ENCODE data around the gene RIMBP2.

The RIMBP2 gene

DNA sequence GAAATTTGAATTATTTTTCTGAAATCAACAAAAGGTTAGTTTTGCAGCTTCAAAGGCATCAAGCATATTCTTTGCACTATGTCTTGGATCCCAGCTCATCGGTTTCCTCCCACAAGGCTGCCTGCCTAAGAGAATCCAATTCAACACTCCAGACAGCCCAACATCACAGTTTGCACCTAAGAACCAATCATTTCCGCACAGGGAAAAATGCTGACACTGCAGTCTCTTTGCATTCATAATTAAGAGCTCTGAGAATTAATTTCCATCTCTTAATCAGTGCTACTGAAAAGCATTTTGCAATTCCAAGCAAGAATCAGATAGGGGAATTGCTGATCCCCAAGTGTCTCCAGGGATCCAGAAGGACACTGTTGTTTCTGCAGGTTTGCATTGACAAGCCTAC, 202.5 kb downstream of the RIMBP2 start:
- Histone ChIP-seq H3K4me3 (ENCODE audit: low read depth, low read length) (no peak overlapping the region), H3K9me3 (ENCODE audit: control insufficient read depth, insufficient read depth, low read depth, low read length) (no peaks in the 10 kb centered on the region), H3K27ac (ENCODE audit: extremely low read depth, low read depth, low read length) (no peak overlapping the region), H3K36me3 (ENCODE audit: control insufficient read depth in 2 of 2, insufficient read depth in 1 of 2, low read length in 2 of 2) (no peaks in the 10 kb centered on the region), H3K4me1 (ENCODE audit: control insufficient read depth, insufficient read depth, low read length) (no peaks in the 10 kb centered on the region)
- TF ChIP-seq ZBTB10 (tag by site-specific recombination; IDR thresholded peaks at IDR 0.05) (no peak), MZF1 (tag by site-specific recombination; IDR thresholded peaks at IDR 0.05; ENCODE audit: borderline replicate concordance) (no peak)
- CTCF ChIA-PET = interaction anchor here (0.6 to 0.7 kb wide), 2 partner anchors 410 to 619 kb away, joined by 3 read pairs; no protein-coding TSS in a partner anchor
- POLR2A ChIA-PET = no interaction called here

DNA sequence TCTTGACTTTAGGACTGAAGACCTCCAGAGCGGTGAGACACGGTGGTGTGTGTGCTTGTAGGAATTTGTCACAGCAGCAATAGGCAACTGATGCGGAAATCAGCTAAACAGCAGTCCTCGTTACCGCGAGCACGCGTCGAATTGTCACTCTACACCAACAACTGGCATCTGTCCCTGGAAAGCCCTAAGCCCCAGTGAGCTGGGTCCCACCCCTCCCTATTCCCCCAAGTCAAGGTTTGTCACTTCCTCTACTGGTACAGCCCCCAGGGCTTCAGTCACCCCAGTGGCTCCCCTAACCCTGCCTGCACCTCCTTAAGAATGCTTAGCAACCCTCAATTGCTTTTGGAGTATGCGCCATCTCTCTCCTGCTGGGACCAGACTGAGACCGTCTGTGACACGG, 204.8 kb downstream of the RIMBP2 start:
- ChIA-PET POLR2A (no interaction called here), CTCF (no interaction called here)
- no peaks in the 10 kb centered on the region for H3K4me1 ChIP-seq (ENCODE audit: control insufficient read depth, insufficient read depth, low read length)
- no peak overlapping the region for H3K4me3 ChIP-seq (ENCODE audit: low read depth, low read length)
- TF ChIP-seq ZNF830 (tag by site-specific recombination; IDR thresholded peaks at IDR 0.05; ENCODE audit: low read depth) (no peak), ZBTB1 (tag by site-specific recombination; IDR thresholded peaks at IDR 0.05) (no peak), ZNF792 (tag by site-specific recombination; IDR thresholded peaks at IDR 0.05) (no peak), ZBTB7A (tag by site-specific recombination; IDR thresholded peaks at IDR 0.05; ENCODE audit: low read depth) (no peak), ZNF366 (tag by site-specific recombination; conservative IDR thresholded peaks at IDR 0.05) (no peak), ZNF302 (tag by site-specific recombination; IDR thresholded peaks at IDR 0.05; ENCODE audit: low read depth) (no peak), ZNF157 (tag by site-specific recombination; IDR thresholded peaks at IDR 0.05) (no peak), ZNF404 (tag by site-specific recombination; IDR thresholded peaks at IDR 0.05) (no peak), ZNF777 (tag by site-specific recombination; IDR thresholded peaks at IDR 0.05; ENCODE audit: borderline replicate concordance) (no peak), ZBTB49 (tag by site-specific recombination; IDR thresholded peaks at IDR 0.05; ENCODE audit: low read depth) (no peak)
- H3K36me3 ChIP-seq (ENCODE audit: control insufficient read depth in 2 of 2, insufficient read depth in 1 of 2, low read length in 2 of 2) = no peaks in the 10 kb centered on the region
- H3K9me3 ChIP-seq (ENCODE audit: control insufficient read depth, insufficient read depth, low read depth, low read length) = no peaks in the 10 kb centered on the region
- no peak overlapping the region for H3K27ac ChIP-seq (ENCODE audit: extremely low read depth, low read depth, low read length)

DNA sequence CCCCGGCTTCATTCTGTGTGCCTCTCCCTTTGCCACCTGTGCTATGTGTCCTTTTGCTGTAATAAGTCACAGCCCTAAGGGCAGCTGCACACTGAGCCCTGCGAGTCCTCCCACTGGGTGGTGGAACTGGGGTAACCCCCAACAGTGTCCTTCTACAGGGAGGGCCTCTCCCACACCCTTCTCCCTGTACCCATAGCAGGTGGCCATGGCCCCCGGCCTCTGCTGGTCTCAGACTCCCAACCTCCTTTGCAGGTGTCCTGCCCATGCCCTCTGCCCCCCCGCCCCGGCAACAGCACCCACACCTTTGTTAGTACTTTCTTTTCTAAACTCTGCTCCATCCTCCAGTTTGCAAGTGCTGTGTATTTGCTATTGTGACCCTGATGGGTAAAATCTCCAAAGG, 206.6 kb downstream of the RIMBP2 start:
- ChIA-PET CTCF (no interaction called here), POLR2A (no interaction called here)
- no peaks in the 10 kb centered on the region for H3K9me3 ChIP-seq (ENCODE audit: control insufficient read depth, insufficient read depth, low read depth, low read length)
- H3K4me3 ChIP-seq (ENCODE audit: low read depth, low read length) = no peak overlapping the region
- no peaks in the 10 kb centered on the region for H3K36me3 ChIP-seq (ENCODE audit: control insufficient read depth in 2 of 2, insufficient read depth in 1 of 2, low read length in 2 of 2)
- no peaks in the 10 kb centered on the region for H3K4me1 ChIP-seq (ENCODE audit: control insufficient read depth, insufficient read depth, low read length)
- H3K27ac ChIP-seq (ENCODE audit: extremely low read depth, low read depth, low read length) = no peak overlapping the region
- TF ChIP-seq, protein P1, sequence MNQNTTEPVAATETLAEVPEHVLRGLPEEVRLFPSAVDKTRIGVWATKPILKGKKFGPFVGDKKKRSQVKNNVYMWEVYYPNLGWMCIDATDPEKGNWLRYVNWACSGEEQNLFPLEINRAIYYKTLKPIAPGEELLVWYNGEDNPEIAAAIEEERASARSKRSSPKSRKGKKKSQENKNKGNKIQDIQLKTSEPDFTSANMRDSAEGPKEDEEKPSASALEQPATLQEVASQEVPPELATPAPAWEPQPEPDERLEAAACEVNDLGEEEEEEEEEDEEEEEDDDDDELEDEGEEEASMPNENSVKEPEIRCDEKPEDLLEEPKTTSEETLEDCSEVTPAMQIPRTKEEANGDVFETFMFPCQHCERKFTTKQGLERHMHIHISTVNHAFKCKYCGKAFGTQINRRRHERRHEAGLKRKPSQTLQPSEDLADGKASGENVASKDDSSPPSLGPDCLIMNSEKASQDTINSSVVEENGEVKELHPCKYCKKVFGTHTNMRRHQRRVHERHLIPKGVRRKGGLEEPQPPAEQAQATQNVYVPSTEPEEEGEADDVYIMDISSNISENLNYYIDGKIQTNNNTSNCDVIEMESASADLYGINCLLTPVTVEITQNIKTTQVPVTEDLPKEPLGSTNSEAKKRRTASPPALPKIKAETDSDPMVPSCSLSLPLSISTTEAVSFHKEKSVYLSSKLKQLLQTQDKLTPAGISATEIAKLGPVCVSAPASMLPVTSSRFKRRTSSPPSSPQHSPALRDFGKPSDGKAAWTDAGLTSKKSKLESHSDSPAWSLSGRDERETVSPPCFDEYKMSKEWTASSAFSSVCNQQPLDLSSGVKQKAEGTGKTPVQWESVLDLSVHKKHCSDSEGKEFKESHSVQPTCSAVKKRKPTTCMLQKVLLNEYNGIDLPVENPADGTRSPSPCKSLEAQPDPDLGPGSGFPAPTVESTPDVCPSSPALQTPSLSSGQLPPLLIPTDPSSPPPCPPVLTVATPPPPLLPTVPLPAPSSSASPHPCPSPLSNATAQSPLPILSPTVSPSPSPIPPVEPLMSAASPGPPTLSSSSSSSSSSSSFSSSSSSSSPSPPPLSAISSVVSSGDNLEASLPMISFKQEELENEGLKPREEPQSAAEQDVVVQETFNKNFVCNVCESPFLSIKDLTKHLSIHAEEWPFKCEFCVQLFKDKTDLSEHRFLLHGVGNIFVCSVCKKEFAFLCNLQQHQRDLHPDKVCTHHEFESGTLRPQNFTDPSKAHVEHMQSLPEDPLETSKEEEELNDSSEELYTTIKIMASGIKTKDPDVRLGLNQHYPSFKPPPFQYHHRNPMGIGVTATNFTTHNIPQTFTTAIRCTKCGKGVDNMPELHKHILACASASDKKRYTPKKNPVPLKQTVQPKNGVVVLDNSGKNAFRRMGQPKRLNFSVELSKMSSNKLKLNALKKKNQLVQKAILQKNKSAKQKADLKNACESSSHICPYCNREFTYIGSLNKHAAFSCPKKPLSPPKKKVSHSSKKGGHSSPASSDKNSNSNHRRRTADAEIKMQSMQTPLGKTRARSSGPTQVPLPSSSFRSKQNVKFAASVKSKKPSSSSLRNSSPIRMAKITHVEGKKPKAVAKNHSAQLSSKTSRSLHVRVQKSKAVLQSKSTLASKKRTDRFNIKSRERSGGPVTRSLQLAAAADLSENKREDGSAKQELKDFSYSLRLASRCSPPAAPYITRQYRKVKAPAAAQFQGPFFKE (tag by site-specific recombination; IDR thresholded peaks at IDR 0.05; ENCODE audit: borderline replicate concordance) = no peak
- TF ChIP-seq ZNF585B (tag by site-specific recombination; IDR thresholded peaks at IDR 0.05) (no peak), IKZF3 (tag by site-specific recombination; IDR thresholded peaks at IDR 0.05) (no peak), BCL11B (tag by site-specific recombination; IDR thresholded peaks at IDR 0.05; ENCODE audit: low read depth) (no peak), ZBTB48 (tag by site-specific recombination; IDR thresholded peaks at IDR 0.05) (no peak), GLI4 (tag by site-specific recombination; IDR thresholded peaks at IDR 0.05) (no peak)
- TF ChIP-seq, protein P2, sequence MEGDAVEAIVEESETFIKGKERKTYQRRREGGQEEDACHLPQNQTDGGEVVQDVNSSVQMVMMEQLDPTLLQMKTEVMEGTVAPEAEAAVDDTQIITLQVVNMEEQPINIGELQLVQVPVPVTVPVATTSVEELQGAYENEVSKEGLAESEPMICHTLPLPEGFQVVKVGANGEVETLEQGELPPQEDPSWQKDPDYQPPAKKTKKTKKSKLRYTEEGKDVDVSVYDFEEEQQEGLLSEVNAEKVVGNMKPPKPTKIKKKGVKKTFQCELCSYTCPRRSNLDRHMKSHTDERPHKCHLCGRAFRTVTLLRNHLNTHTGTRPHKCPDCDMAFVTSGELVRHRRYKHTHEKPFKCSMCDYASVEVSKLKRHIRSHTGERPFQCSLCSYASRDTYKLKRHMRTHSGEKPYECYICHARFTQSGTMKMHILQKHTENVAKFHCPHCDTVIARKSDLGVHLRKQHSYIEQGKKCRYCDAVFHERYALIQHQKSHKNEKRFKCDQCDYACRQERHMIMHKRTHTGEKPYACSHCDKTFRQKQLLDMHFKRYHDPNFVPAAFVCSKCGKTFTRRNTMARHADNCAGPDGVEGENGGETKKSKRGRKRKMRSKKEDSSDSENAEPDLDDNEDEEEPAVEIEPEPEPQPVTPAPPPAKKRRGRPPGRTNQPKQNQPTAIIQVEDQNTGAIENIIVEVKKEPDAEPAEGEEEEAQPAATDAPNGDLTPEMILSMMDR (tag by site-specific recombination; IDR thresholded peaks at IDR 0.05) = no peak
- TF ChIP-seq, protein P3, sequence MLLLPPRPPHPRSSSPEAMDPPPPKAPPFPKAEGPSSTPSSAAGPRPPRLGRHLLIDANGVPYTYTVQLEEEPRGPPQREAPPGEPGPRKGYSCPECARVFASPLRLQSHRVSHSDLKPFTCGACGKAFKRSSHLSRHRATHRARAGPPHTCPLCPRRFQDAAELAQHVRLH (tag by site-specific recombination; IDR thresholded peaks at IDR 0.05) = no peak

All from HEK293 (cell line).